A673 (cell line): ENCODE data around the gene SH3TC2. TPM values are rescaled to one million over a fixed set of nuclear protein-coding genes. Genes with fewer than 3 reads are reported as not detected.

Experiments
- BruUV-seq: library from RNA; stranded (reverse); fragments of 400-500 nt; replicated peaks from 2 replicates; lab custom pipeline; 2021; lab: Mats Ljungman, UMichigan
- CTCF ChIA-PET: fragments of 300-600 bp; sonication (Branson Sonifier 250); formaldehyde crosslinking; loops from one replicate; lab custom pipeline; 2022; ENCODE audit warnings: antibody characterized with exemption; lab: Charles Lee
- POLR2A ChIA-PET: fragments of 300-600 bp; sonication (Branson Sonifier 250); formaldehyde crosslinking; loops from one replicate; lab custom pipeline; 2022; ENCODE audit warnings: antibody characterized with exemption; ENCODE audit not compliant: low non-redundant PET; lab: Charles Lee
- DNase-seq: peaks from one replicate; pipeline ENCODE4 v3.0.0-alpha.2; 2015; ENCODE audit warnings: low spot score
- H3K27ac ChIP-seq: fragments of 200-600 bp; sonication (generic); 2 replicates; pipeline ENCODE4 v1.5.1; 2016; ENCODE audit warnings: mixed run types, low read depth, mild to moderate bottlenecking, mixed read lengths, antibody characterized with exemption, low read length; ENCODE audit not compliant: poor library complexity, severe bottlenecking
- H3K27me3 ChIP-seq: fragments of 200-600 bp; sonication (generic); replicated peaks from 2 replicates; pipeline ENCODE4 v1.6.1; 2017; ENCODE audit warnings: mixed run types, low read depth, mild to moderate bottlenecking, mixed read lengths, antibody characterized with exemption, low read length; ENCODE audit not compliant: insufficient read depth, poor library complexity
- H3K36me3 ChIP-seq: fragments of 200-600 bp; sonication (generic); 2 replicates; pipeline ENCODE4 v1.6.1; 2016; ENCODE audit warnings: mixed run types, mild to moderate bottlenecking, mixed read lengths, antibody characterized with exemption, low read length; ENCODE audit not compliant: insufficient read depth, poor library complexity, severe bottlenecking
- H3K4me1 ChIP-seq: fragments of 200-600 bp; sonication (generic); 2 replicates; pipeline ENCODE4 v1.6.1; 2017; ENCODE audit warnings: mixed run types, mild to moderate bottlenecking, mixed read lengths, antibody characterized with exemption, low read length; ENCODE audit not compliant: insufficient read depth, poor library complexity, severe bottlenecking
- H3K4me3 ChIP-seq: fragments of 200-600 bp; sonication (generic); 2 replicates; pipeline ENCODE4 v1.5.1; 2016; ENCODE audit warnings: low read depth, mixed run types, mild to moderate bottlenecking, mixed read lengths, low read length; ENCODE audit not compliant: poor library complexity, severe bottlenecking
- H3K9me3 ChIP-seq: fragments of 200-600 bp; sonication (generic); 2 replicates; pipeline ENCODE4 v1.6.1; 2016; ENCODE audit warnings: mixed run types, low read depth, mild to moderate bottlenecking, mixed read lengths, antibody characterized with exemption, low read length; ENCODE audit not compliant: poor library complexity, severe bottlenecking
- EZH2 ChIP-seq: fragments of 200-600 bp; sonication (generic); IDR thresholded peaks from 2 replicates; pipeline ENCODE4 v1.6.1; 2017; ENCODE audit warnings: borderline replicate concordance, low read depth, mild to moderate bottlenecking, mixed read lengths, antibody characterized with exemption, low read length; ENCODE audit not compliant: poor library complexity, severe bottlenecking
- intact Hi-C: fragments of 100-400 bp; cut with micrococcal nuclease; formaldehyde crosslinking; loops from one replicate; pipeline ENCODE4 v1.10.0; 2022; ENCODE audit not compliant: unreplicated experiment
- total RNA-seq: library from RNA; stranded (reverse); gene quantifications from 2 replicates; pipeline ENCODE4 v1.2.3, GENCODE V29; 2021
- TF ChIP-seq, protein P1 (sequence below): fragments of 300-800, 200-600 bp; sonication (generic); conservative IDR thresholded peaks from 2 replicates; pipeline ENCODE4 v1.5.1; 2017; ENCODE audit warnings: low read depth, mild to moderate bottlenecking, antibody characterized with exemption, low read length, moderate library complexity, mixed read lengths

SH3TC2 gene
- total RNA-seq, 1 experiment from 2014 or later: 2.5 TPM

- DNase-seq: no peak
- CTCF ChIA-PET: no interaction called here
- POLR2A ChIA-PET: no interaction called here
- Histone ChIP-seq H3K27me3 (peaks cover 3% of the 10 kb centered on the region), H3K36me3 (no peaks in the 10 kb centered on the region), H3K27ac (no peak overlapping the region), H3K9me3 (no peaks in the 10 kb centered on the region), H3K4me1 (peaks cover 4% of the 10 kb centered on the region), H3K4me3 (no peak overlapping the region)
- TF ChIP-seq EZH2: no peak
- TF ChIP-seq, protein P1, sequence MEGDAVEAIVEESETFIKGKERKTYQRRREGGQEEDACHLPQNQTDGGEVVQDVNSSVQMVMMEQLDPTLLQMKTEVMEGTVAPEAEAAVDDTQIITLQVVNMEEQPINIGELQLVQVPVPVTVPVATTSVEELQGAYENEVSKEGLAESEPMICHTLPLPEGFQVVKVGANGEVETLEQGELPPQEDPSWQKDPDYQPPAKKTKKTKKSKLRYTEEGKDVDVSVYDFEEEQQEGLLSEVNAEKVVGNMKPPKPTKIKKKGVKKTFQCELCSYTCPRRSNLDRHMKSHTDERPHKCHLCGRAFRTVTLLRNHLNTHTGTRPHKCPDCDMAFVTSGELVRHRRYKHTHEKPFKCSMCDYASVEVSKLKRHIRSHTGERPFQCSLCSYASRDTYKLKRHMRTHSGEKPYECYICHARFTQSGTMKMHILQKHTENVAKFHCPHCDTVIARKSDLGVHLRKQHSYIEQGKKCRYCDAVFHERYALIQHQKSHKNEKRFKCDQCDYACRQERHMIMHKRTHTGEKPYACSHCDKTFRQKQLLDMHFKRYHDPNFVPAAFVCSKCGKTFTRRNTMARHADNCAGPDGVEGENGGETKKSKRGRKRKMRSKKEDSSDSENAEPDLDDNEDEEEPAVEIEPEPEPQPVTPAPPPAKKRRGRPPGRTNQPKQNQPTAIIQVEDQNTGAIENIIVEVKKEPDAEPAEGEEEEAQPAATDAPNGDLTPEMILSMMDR: no peak
- BruUV-seq: no TSS peak
- intact Hi-C loops: no loop called here
Measured at GRCh38 chr5:148984345-148984744, 78.5 kb downstream of the SH3TC2 start.

DNA sequence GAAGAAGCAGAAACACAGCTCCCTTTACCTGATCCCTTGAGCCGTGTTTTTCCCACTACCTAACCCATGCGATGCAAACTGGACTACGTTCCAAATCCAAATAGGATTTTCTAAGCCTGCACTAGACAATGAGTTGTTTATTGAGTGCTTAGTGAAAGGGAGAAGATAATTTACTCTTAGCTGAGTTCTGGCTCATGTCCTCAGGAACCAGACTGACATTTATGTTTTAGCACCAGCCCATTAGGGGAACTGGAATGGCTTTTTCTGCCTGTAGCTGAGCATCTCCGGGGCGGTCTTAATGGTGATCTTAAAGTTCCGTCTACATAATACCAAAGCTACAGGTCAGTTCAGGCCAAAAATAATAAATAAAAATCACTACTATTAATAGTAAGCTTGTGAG lies 81.5 kb downstream of the SH3TC2 start:
- H3K4me1 ChIP-seq: peaks cover 4% of the 10 kb centered on the region
- H3K9me3 ChIP-seq: no peaks in the 10 kb centered on the region
- intact Hi-C loops: no loop called here
- no peak overlapping the region for H3K27ac ChIP-seq
- CTCF ChIA-PET: no interaction called here
- POLR2A ChIA-PET: no interaction called here
- DNase-seq: no peak
- BruUV-seq: no TSS peak
- TF ChIP-seq, protein P1: no peak
- no peak for TF ChIP-seq EZH2
- H3K36me3 ChIP-seq: no peaks in the 10 kb centered on the region
- no peak overlapping the region for H3K4me3 ChIP-seq
- H3K27me3 ChIP-seq: no peaks in the 10 kb centered on the region

- Histone ChIP-seq H3K27ac (no peak overlapping the region), H3K27me3 (no peaks in the 10 kb centered on the region), H3K4me3 (no peak overlapping the region), H3K36me3 (no peaks in the 10 kb centered on the region), H3K4me1 (no peaks in the 10 kb centered on the region), H3K9me3 (no peaks in the 10 kb centered on the region)
- BruUV-seq: no TSS peak
- intact Hi-C loops: no loop called here
- no peak for DNase-seq
- POLR2A ChIA-PET: no interaction called here
- TF ChIP-seq EZH2: no peak
- TF ChIP-seq, protein P1: no peak
- CTCF ChIA-PET: no interaction called here
Measured at GRCh38 chr5:148980731-148981130, 82.1 kb downstream of the SH3TC2 start.
